ENCODE measurements around the gene MBNL1.
"Not testable (repeated sequence)": the region's sequence is repeated elsewhere in the genome, so short reads cannot be mapped to it uniquely, and the experiment has no call there.

Gene MBNL1

GRCh38 chr3:152365766-152366593 lies 97.3 kb downstream of the MBNL1 start:
- Histone ChIP-seq H2AFZ (ENCODE audit: low read length) (no peak overlapping the region), H3K9me3 (replicated peaks; ENCODE audit: insufficient read depth, low read length) (no peaks in the 10 kb centered on the region), H4K20me1 (ENCODE audit: insufficient read depth, low read length) (peaks cover 11% of the 10 kb centered on the region; the same call in 1 of the 2 replicates), H3K9ac (ENCODE audit: low read length) (no peak overlapping the region), H3K36me3 (replicated peaks; ENCODE audit: insufficient read depth, low read length) (no peaks in the 10 kb centered on the region; the same call in 1 of the 2 replicates), H3K79me2 (ENCODE audit: low read length) (peaks cover 99% of the 10 kb centered on the region), H3K4me3 (ENCODE audit: low read length) (no peak overlapping the region), H3K27ac (ENCODE audit: low read length) (no peak overlapping the region), H3K27me3 (replicated peaks; ENCODE audit: insufficient read depth, low read length) (no peaks in the 10 kb centered on the region), H3K4me2 (ENCODE audit: low read depth, low read length) (no peak overlapping the region), H3F3A (ENCODE audit: insufficient read depth, low read length) (0 out of 2 replicates have a peak, but pooled peaks cover 6% of the 10 kb centered on the region), H3K4me1 (ENCODE audit: low read length) (no peaks in the 10 kb centered on the region), H3K9me2 (replicated peaks; ENCODE audit: insufficient read depth, low read length) (no peaks in the 10 kb centered on the region)
- no peak for DNase-seq
- TF ChIP-seq EZH2 (optimal IDR thresholded peaks at IDR 0.05; ENCODE audit: low read depth, low read length) (no peak), CTCF (IDR thresholded peaks at IDR 0.05; ENCODE audit: low read length) (no peak), EZH2phosphoT487 (IDR thresholded peaks at IDR 0.05; ENCODE audit: low read length) (no peak)

- H3K4me1 ChIP-seq (ENCODE audit: low read length); H3K4me3 ChIP-seq (ENCODE audit: low read length); H3K9ac ChIP-seq (ENCODE audit: low read length); H3K27ac ChIP-seq (ENCODE audit: low read length); H3K9me2 ChIP-seq (replicated peaks; ENCODE audit: insufficient read depth, low read length); H3K9me3 ChIP-seq (replicated peaks; ENCODE audit: insufficient read depth, low read length); H3K27me3 ChIP-seq (replicated peaks; ENCODE audit: insufficient read depth, low read length); DNase-seq; H2AFZ ChIP-seq (ENCODE audit: low read length); H3K36me3 ChIP-seq (replicated peaks; ENCODE audit: insufficient read depth, low read length); H3F3A ChIP-seq (ENCODE audit: insufficient read depth, low read length); H3K4me2 ChIP-seq (ENCODE audit: low read depth, low read length): not testable (repeated sequence)
- peaks cover 15% of the 10 kb centered on the region; the same call in 1 of the 2 replicates for H4K20me1 ChIP-seq (ENCODE audit: insufficient read depth, low read length)
- H3K79me2 ChIP-seq (ENCODE audit: low read length): peaks cover 99% of the 10 kb centered on the region
Measured at GRCh38 chr3:152367192-152367591, 98.5 kb downstream of the MBNL1 start.

- not testable (repeated sequence) for H3K4me1 ChIP-seq (ENCODE audit: low read length); H3K36me3 ChIP-seq (replicated peaks; ENCODE audit: insufficient read depth, low read length)
Measured at GRCh38 chr3:152372633-152373032, 103.9 kb downstream of the MBNL1 start.

GRCh38 chr3:152373379-152373778 lies 104.7 kb downstream of the MBNL1 start:
- TF ChIP-seq CTCF (IDR thresholded peaks at IDR 0.05; ENCODE audit: low read length) (no peak), EZH2 (optimal IDR thresholded peaks at IDR 0.05; ENCODE audit: low read depth, low read length) (no peak), EZH2phosphoT487 (IDR thresholded peaks at IDR 0.05; ENCODE audit: low read length) (no peak)
- Histone ChIP-seq H3K27ac (ENCODE audit: low read length) (no peak overlapping the region), H4K20me1 (ENCODE audit: insufficient read depth, low read length) (peaks cover 15% of the 10 kb centered on the region; the same call in 1 of the 2 replicates), H3K4me3 (ENCODE audit: low read length) (no peak overlapping the region), H3K36me3 (replicated peaks; ENCODE audit: insufficient read depth, low read length) (no peaks in the 10 kb centered on the region), H3K27me3 (replicated peaks; ENCODE audit: insufficient read depth, low read length) (no peaks in the 10 kb centered on the region), H3K79me2 (ENCODE audit: low read length) (peaks cover 100% of the 10 kb centered on the region), H3K4me1 (ENCODE audit: low read length) (0 out of 2 replicates have a peak, but pooled peaks cover 4% of the 10 kb centered on the region), H3K9me3 (replicated peaks; ENCODE audit: insufficient read depth, low read length) (no peaks in the 10 kb centered on the region), H2AFZ (ENCODE audit: low read length) (no peak overlapping the region), H3K9me2 (replicated peaks; ENCODE audit: insufficient read depth, low read length) (no peaks in the 10 kb centered on the region), H3F3A (ENCODE audit: insufficient read depth, low read length) (peaks cover 5% of the 10 kb centered on the region; the same call in 1 of the 2 replicates), H3K9ac (ENCODE audit: low read length) (no peak overlapping the region), H3K4me2 (ENCODE audit: low read depth, low read length) (no peak overlapping the region)
- DNase-seq: no peak

More at GRCh38 chr3:152372633-152373032, 103.9 kb downstream of the MBNL1 start:
- H3K27me3 ChIP-seq (replicated peaks; ENCODE audit: insufficient read depth, low read length); H3K4me3 ChIP-seq (ENCODE audit: low read length); H3K9me2 ChIP-seq (replicated peaks; ENCODE audit: insufficient read depth, low read length); H2AFZ ChIP-seq (ENCODE audit: low read length); H3K9ac ChIP-seq (ENCODE audit: low read length); H3K27ac ChIP-seq (ENCODE audit: low read length); DNase-seq; H3K4me2 ChIP-seq (ENCODE audit: low read depth, low read length); H3F3A ChIP-seq (ENCODE audit: insufficient read depth, low read length); H3K9me3 ChIP-seq (replicated peaks; ENCODE audit: insufficient read depth, low read length): not testable (repeated sequence)
- H4K20me1 ChIP-seq (ENCODE audit: insufficient read depth, low read length): peaks cover 15% of the 10 kb centered on the region; the same call in 1 of the 2 replicates
- H3K79me2 ChIP-seq (ENCODE audit: low read length): peaks cover 100% of the 10 kb centered on the region
